ENCODE results near the gene NOS1AP. TPM values are rescaled to one million over a fixed set of nuclear protein-coding genes. Genes with fewer than 3 reads are reported as not detected.

NOS1AP gene
- total RNA-seq, 1 donor from 2014 or later = 0.79 TPM

DNA sequence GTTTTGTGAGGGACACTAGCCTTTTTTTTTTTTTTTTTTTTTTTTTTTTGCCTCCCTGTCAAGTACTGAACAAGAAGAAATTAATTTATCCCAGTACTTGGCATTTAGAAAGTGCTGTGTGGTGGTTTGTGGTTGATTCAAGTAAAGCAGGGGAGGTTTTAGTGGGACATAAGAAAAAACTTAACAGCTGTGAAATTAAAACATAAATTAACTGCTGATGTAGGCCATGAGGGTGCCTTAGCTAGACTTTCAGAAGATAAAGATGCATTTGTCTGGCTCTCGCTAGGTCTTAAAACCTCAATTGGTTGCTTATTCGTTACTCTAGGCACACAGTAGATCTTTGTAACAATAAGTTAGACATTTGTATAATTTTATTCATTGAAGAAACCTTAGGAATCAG is 254.9 kb downstream of the NOS1AP start:
- TF ChIP-seq, protein P1, sequence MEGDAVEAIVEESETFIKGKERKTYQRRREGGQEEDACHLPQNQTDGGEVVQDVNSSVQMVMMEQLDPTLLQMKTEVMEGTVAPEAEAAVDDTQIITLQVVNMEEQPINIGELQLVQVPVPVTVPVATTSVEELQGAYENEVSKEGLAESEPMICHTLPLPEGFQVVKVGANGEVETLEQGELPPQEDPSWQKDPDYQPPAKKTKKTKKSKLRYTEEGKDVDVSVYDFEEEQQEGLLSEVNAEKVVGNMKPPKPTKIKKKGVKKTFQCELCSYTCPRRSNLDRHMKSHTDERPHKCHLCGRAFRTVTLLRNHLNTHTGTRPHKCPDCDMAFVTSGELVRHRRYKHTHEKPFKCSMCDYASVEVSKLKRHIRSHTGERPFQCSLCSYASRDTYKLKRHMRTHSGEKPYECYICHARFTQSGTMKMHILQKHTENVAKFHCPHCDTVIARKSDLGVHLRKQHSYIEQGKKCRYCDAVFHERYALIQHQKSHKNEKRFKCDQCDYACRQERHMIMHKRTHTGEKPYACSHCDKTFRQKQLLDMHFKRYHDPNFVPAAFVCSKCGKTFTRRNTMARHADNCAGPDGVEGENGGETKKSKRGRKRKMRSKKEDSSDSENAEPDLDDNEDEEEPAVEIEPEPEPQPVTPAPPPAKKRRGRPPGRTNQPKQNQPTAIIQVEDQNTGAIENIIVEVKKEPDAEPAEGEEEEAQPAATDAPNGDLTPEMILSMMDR (IDR thresholded peaks at IDR 0.05; ENCODE audit: insufficient read depth, low read length, poor library complexity, severe bottlenecking) = no peak
- Histone ChIP-seq H3K4me3 (ENCODE audit: low read depth, low read length) (no peak overlapping the region), H3K36me3 (ENCODE audit: control insufficient read depth, insufficient read depth, low read length) (no peaks in the 10 kb centered on the region), H3K27me3 (ENCODE audit: control insufficient read depth, insufficient read depth, low read length) (no peaks in the 10 kb centered on the region)
- no peak for DNase-seq (ENCODE audit: low read depth)

DNA sequence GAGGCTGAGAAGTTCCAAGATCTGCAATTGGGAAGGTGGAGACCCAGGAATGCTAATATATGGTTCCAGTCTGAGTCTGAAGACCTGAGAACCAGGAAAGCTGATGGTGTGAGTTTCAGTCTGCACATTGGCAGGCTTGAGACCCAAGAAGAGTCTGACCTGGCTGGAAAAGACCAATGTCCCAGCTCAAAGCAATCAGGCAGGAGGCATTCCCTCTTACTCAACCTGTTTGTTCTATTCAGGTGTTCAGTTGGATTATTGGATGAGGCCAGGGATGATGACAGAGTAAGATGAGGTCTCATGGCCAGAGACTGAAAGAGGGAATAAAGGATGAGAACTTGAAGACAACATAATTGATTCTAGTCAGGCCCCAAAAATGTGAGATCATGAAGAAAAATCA is 257.1 kb downstream of the NOS1AP start:
- Histone ChIP-seq H3K36me3 (ENCODE audit: control insufficient read depth, insufficient read depth, low read length) (no peaks in the 10 kb centered on the region), H3K4me3 (ENCODE audit: low read depth, low read length) (no peak overlapping the region), H3K27me3 (ENCODE audit: control insufficient read depth, insufficient read depth, low read length) (no peaks in the 10 kb centered on the region)
- DNase-seq (ENCODE audit: low read depth) = no peak
- TF ChIP-seq, protein P1 (IDR thresholded peaks at IDR 0.05; ENCODE audit: insufficient read depth, low read length, poor library complexity, severe bottlenecking) = no peak

DNA sequence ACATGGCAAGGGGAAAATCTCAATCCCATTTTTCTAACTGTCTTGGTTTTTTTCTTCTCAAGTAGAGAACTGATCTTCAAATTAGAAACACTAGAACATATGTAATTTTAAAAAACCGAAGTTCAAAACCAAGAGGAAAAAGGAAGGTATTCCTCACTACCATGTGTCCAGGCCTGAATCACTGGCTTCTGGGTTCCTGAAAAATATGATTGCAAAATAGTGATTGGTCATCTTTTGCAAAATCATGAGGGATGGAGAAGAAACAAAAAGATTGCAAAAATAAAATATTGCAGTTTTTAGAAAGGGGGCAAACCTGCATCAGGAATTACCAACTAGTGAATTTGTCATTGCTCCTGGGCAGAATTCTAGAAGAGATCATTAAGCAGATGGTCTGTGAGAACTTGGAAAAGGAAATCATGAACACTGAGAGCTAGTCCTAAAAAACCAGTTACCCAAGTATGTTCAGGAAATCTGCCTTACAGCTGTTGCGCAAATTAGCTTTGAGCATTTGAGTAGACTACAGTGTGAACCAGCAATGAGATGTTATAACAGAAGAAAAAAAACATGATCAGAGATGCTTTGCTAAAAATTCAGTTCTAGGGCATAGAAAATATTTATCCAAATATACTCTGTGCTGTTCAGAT is 257.8 kb downstream of the NOS1AP start:
- H3K27me3 ChIP-seq (ENCODE audit: control insufficient read depth, insufficient read depth, low read length) = no peaks in the 10 kb centered on the region
- TF ChIP-seq, protein P1 (IDR thresholded peaks at IDR 0.05; ENCODE audit: insufficient read depth, low read length, poor library complexity, severe bottlenecking) = no peak
- no peak for DNase-seq (ENCODE audit: low read depth)
- H3K36me3 ChIP-seq (ENCODE audit: control insufficient read depth, insufficient read depth, low read length) = no peaks in the 10 kb centered on the region
- no peak overlapping the region for H3K4me3 ChIP-seq (ENCODE audit: low read depth, low read length)

DNA sequence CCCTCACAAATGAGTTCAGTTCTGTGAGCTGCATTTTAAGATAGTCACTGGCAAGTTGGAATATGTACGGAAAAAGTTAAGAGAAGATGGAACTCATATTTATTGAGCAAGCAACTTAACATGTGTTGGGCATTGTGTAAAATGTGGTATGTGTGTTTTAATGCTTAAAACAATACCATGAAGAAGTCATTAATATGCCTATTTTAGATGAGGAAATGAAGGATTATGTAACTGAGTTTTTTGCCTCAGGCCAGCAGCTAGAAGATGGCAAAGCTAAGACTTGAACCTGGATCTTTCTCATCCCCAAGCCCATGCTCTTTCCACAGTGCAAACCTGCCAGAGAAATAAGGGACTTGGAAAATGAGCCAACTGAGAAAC is 258.3 kb downstream of the NOS1AP start:
- TF ChIP-seq, protein P1 (IDR thresholded peaks at IDR 0.05; ENCODE audit: insufficient read depth, low read length, poor library complexity, severe bottlenecking) = no peak
- no peaks in the 10 kb centered on the region for H3K27me3 ChIP-seq (ENCODE audit: control insufficient read depth, insufficient read depth, low read length)
- no peaks in the 10 kb centered on the region for H3K36me3 ChIP-seq (ENCODE audit: control insufficient read depth, insufficient read depth, low read length)
- no peak for DNase-seq (ENCODE audit: low read depth)
- H3K4me3 ChIP-seq (ENCODE audit: low read depth, low read length) = no peak overlapping the region

DNA sequence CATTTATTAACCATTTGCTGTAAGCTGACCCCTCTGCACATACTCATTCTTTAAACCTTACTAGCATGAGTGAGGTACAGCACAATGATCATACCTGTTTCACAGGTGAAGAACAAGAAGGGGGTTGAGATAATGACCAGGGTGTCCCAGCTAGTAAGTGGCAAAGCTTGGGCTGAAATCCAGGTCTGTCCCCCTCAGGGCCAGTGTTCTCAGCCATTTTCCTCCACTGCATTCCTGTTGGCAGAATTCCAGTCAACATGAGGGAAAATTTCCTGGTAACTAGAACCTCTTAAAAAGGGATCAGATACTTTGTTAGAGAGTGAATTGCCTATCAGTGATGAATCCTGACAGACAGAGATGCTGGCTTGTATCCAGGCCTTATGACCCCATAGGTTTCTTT is 259.0 kb downstream of the NOS1AP start:
- Histone ChIP-seq H3K36me3 (ENCODE audit: control insufficient read depth, insufficient read depth, low read length) (no peaks in the 10 kb centered on the region), H3K4me3 (ENCODE audit: low read depth, low read length) (no peak overlapping the region), H3K27me3 (ENCODE audit: control insufficient read depth, insufficient read depth, low read length) (no peaks in the 10 kb centered on the region)
- TF ChIP-seq, protein P1 (IDR thresholded peaks at IDR 0.05; ENCODE audit: insufficient read depth, low read length, poor library complexity, severe bottlenecking) = no peak
- DNase-seq (ENCODE audit: low read depth) = no peak

DNA sequence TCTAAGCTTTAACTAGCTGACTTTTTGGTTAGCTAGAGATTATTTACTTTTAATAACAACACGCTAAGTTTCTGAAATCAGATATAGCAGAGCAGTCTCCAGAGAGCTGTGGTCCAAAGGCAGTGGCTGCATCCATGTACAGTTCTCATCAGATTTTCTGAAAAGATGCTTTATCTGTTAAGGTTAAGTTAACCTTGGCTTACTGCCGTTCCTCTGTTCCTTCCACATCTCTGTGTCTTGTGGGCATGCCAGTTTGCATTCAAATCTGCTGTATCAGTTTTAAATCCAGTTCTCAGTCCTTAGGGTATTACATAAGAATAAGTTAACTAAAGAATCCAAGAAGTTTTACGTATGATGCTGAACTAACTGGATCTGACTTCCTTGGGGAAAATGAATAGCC is 260.3 kb downstream of the NOS1AP start:
- DNase-seq (ENCODE audit: low read depth) = no peak
- Histone ChIP-seq H3K4me3 (ENCODE audit: low read depth, low read length) (no peak overlapping the region), H3K27me3 (ENCODE audit: control insufficient read depth, insufficient read depth, low read length) (no peaks in the 10 kb centered on the region), H3K36me3 (ENCODE audit: control insufficient read depth, insufficient read depth, low read length) (no peaks in the 10 kb centered on the region)
- TF ChIP-seq, protein P1 (IDR thresholded peaks at IDR 0.05; ENCODE audit: insufficient read depth, low read length, poor library complexity, severe bottlenecking) = no peak

Measured in kidney epithelial cell (primary cell).